ENCODE results near the gene TK2. TPM values are rescaled to one million over a fixed set of nuclear protein-coding genes. Genes with fewer than 3 reads are reported as not detected.

The TK2 gene
- polyA plus RNA-seq, 3 donors, result 29.8 to 38.9 (median 32.4) TPM

GRCh38 chr16:66576296-66576695, 26.4 kb upstream of the TK2 start:
- DNase-seq, result no peak
- H3K27me3 Mint-ChIP-seq (ENCODE audit: low read depth in 3 of 3), result peaks cover 36 to 39% (median 38%) of the 10 kb centered on the region in 3 donors
- Histone ChIP-seq H3K4me2 (replicated peaks; ENCODE audit: extremely low read depth, low read length, poor library complexity, severe bottlenecking) (no peak overlapping the region), H3K79me2 (ENCODE audit: insufficient read depth, low read length) (no peaks in the 10 kb centered on the region), H2AFZ (ENCODE audit: insufficient read depth, low read depth, low read length, poor library complexity, severe bottlenecking) (no peak overlapping the region), H3K27ac (ENCODE audit: low read depth in 1 of 2, low read length in 2 of 2) (no peak overlapping the region), H3K9ac (ENCODE audit: insufficient read depth, low read length, poor library complexity, severe bottlenecking) (no peak overlapping the region), H3K9me3 (replicated peaks in 1 of 2; ENCODE audit: control insufficient read depth in 1 of 2, insufficient read depth in 1 of 2, low read length in 2 of 2) (peaks cover 0 to 6% of the 10 kb centered on the region in 2 donors), H3K27me3 (ENCODE audit: control insufficient read depth in 2 of 2, insufficient read depth in 2 of 2, low read length in 2 of 2) (peaks cover 27 to 32% of the 10 kb centered on the region in 2 donors), H3K4me1 (ENCODE audit: control insufficient read depth in 1 of 2, insufficient read depth in 2 of 2, low read length in 2 of 2) (peaks cover 11 to 14% of the 10 kb centered on the region in 2 donors), H3K36me3 (replicated peaks in 1 of 2; ENCODE audit: control insufficient read depth in 1 of 2, insufficient read depth in 2 of 2, low read length in 2 of 2) (no peaks in the 10 kb centered on the region), H3K4me3 (replicated peaks in 1 of 3; ENCODE audit: low read depth in 2 of 3, low read length in 3 of 3) (no peak overlapping the region), H4K20me1 (ENCODE audit: insufficient read depth, low read length) (no peaks in the 10 kb centered on the region)
- H3K27ac Mint-ChIP-seq, result no peak overlapping the region
- peaks cover 34 to 40% of the 10 kb centered on the region in 2 donors for H3K36me3 Mint-ChIP-seq
- 86% methylated on average over 1 of the region's 5 CpGs for WGBS (ENCODE audit: insufficient coverage)
- peaks cover 39% of the 10 kb centered on the region for H3K4me1 Mint-ChIP-seq
- H3K9me3 Mint-ChIP-seq, result peaks cover 0 to 11% (median 4%) of the 10 kb centered on the region in 7 donors
- intact Hi-C loops (cut with micrococcal nuclease), result no loop called here
- no peak overlapping the region for H3K4me3 Mint-ChIP-seq
- no peak for TF ChIP-seq CTCF (IDR thresholded peaks at IDR 0.05)

GRCh38 chr16:66575060-66575459, 25.1 kb upstream of the TK2 start:
- Mint-ChIP-seq H3K4me1 (peaks cover 35% of the 10 kb centered on the region), H3K27ac (peak overlapping the region in 1 of 7 donors; percentile 40), H3K9me3 (peaks cover 0 to 11% (median 4%) of the 10 kb centered on the region in 7 donors), H3K36me3 (peaks cover 41 to 42% of the 10 kb centered on the region in 2 donors), H3K4me3 (no peak overlapping the region), H3K27me3 (ENCODE audit: low read depth in 3 of 3) (peaks cover 29 to 35% (median 31%) of the 10 kb centered on the region in 3 donors)
- H3K27ac ChIP-seq (ENCODE audit: low read depth in 1 of 2, low read length in 2 of 2), result no peak overlapping the region
- H3K27me3 ChIP-seq (ENCODE audit: control insufficient read depth in 2 of 2, insufficient read depth in 2 of 2, low read length in 2 of 2), result peaks cover 26 to 29% of the 10 kb centered on the region in 2 donors
- no peak overlapping the region for H3K4me2 ChIP-seq (replicated peaks; ENCODE audit: extremely low read depth, low read length, poor library complexity, severe bottlenecking)
- H3K36me3 ChIP-seq (replicated peaks in 1 of 2; ENCODE audit: control insufficient read depth in 1 of 2, insufficient read depth in 2 of 2, low read length in 2 of 2), result peaks cover 0 to 1% of the 10 kb centered on the region in 2 donors
- DNase-seq, result no peak
- H3K9me3 ChIP-seq (replicated peaks in 1 of 2; ENCODE audit: control insufficient read depth in 1 of 2, insufficient read depth in 1 of 2, low read length in 2 of 2), result peaks cover 0 to 6% of the 10 kb centered on the region in 2 donors
- intact Hi-C loops (cut with micrococcal nuclease), result no loop called here
- no peak overlapping the region for H3K9ac ChIP-seq (ENCODE audit: insufficient read depth, low read length, poor library complexity, severe bottlenecking)
- H4K20me1 ChIP-seq (ENCODE audit: insufficient read depth, low read length), result peaks cover 4% of the 10 kb centered on the region
- H3K4me1 ChIP-seq (ENCODE audit: control insufficient read depth in 1 of 2, insufficient read depth in 2 of 2, low read length in 2 of 2), result peaks cover 13 to 15% of the 10 kb centered on the region in 2 donors
- H3K4me3 ChIP-seq (replicated peaks in 1 of 3; ENCODE audit: low read depth in 2 of 3, low read length in 3 of 3), result no peak overlapping the region
- no CpG with 5 or more reads among the region's 3 CpGs for WGBS (ENCODE audit: insufficient coverage)
- TF ChIP-seq CTCF (IDR thresholded peaks at IDR 0.05), result no peak
- no peak overlapping the region for H2AFZ ChIP-seq (ENCODE audit: insufficient read depth, low read depth, low read length, poor library complexity, severe bottlenecking)
- no peaks in the 10 kb centered on the region for H3K79me2 ChIP-seq (ENCODE audit: insufficient read depth, low read length)

All from CD14-positive monocyte (primary cell).